Natural killer cell (primary cell): Measurements from ENCODE around the gene STAC2. TPM values are rescaled to one million over a fixed set of nuclear protein-coding genes. Genes with fewer than 3 reads are reported as not detected.
A peak's percentile ranks its signal among the peaks of the same experiment; 100 is the strongest.

Experiments used
- ATAC-seq, 3 donors: fragments of 150-1000 bp in 2 of 3; fragments of 200-7000 bp in 1 of 3; cut with Tn5 transposase; 1 replicate in 1 of 3; 2 replicates in 2 of 3; pipeline ENCODE4 v1.10.0; 2021; ENCODE audit warnings: mild to moderate bottlenecking in 2 of 3, moderate library complexity in 2 of 3
- DNase-seq, 2 donors: peaks; one replicate each; pipeline versions ENCODE4 v3.0.0 to v3.0.0-alpha.2; 2013 to 2021; ENCODE audit warnings: mixed read lengths in 1 of 2
- H3K27ac ChIP-seq: one replicate; pipeline ENCODE4 v1.5.1; 2013; ENCODE audit warnings: mild to moderate bottlenecking, low read length
- H3K27me3 ChIP-seq: one replicate; pipeline ENCODE4 v1.6.1; 2013; ENCODE audit warnings: low read length; ENCODE audit not compliant: control insufficient read depth, insufficient read depth
- H3K36me3 ChIP-seq: one replicate; pipeline ENCODE4 v1.6.1; 2013; ENCODE audit warnings: low read length; ENCODE audit not compliant: control insufficient read depth, insufficient read depth
- H3K4me1 ChIP-seq: one replicate; pipeline ENCODE4 v1.6.1; 2013; ENCODE audit warnings: low read length; ENCODE audit not compliant: control insufficient read depth, insufficient read depth
- H3K4me3 ChIP-seq: one replicate; pipeline ENCODE4 v1.5.1; 2013; ENCODE audit warnings: low read length
- H3K9me3 ChIP-seq: one replicate; pipeline ENCODE4 v1.6.1; 2013; ENCODE audit warnings: low read length; ENCODE audit not compliant: control insufficient read depth, insufficient read depth
- H3K27ac Mint-ChIP-seq, 2 donors: one replicate each; pipeline ENCODE4 v1.8.0; 2022; ENCODE audit warnings: mild to moderate bottlenecking in 2 of 2, mixed read lengths in 2 of 2, moderate library complexity in 1 of 2
- H3K27me3 Mint-ChIP-seq, 2 donors: one replicate each; pipeline ENCODE4 v1.8.0; 2022; ENCODE audit warnings: low read depth in 2 of 2, mixed read lengths in 2 of 2
- H3K36me3 Mint-ChIP-seq: one replicate; pipeline ENCODE4 v1.8.0; 2022; ENCODE audit warnings: mixed read lengths
- H3K4me1 Mint-ChIP-seq, 2 donors: one replicate each; pipeline ENCODE4 v1.8.0; 2022; ENCODE audit warnings: mixed read lengths in 2 of 2
- H3K4me3 Mint-ChIP-seq: one replicate; pipeline ENCODE4 v1.8.0; 2022; ENCODE audit warnings: mild to moderate bottlenecking, moderate library complexity, mixed read lengths
- H3K9me3 Mint-ChIP-seq, 2 donors: one replicate each; pipeline ENCODE4 v1.8.0; 2022; ENCODE audit warnings: mixed read lengths in 2 of 2
- WGBS: methylation state at CpG from one replicate; pipeline ENCODE4 v1.1.7; 2013; ENCODE audit warnings: missing lambda C conversion rate; ENCODE audit not compliant: insufficient coverage; 5-methylcytosine and 5-hydroxymethylcytosine counted together
- intact Hi-C: fragments of 100-400 bp; cut with micrococcal nuclease; formaldehyde crosslinking; loops from one replicate; pipeline ENCODE4 v1.14.2; 2022
- total RNA-seq, 4 donors: library from RNA; stranded (reverse); fragments of 120-200 nt in 1 of 4; gene quantifications; one replicate each; pipeline versions ENCODE4 v1.2.3 to v1.2.4, GENCODE V29; 2013 to 2022
- TF ChIP-seq, protein P1 (sequence below): fragments of 200-600 bp; IDR thresholded peaks from one replicate; pipeline ENCODE4 v1.8.0; 2022; ENCODE audit warnings: antibody characterized with exemption

Gene STAC2
- total RNA-seq, 3 donors from 2014 or later (not counting 1 experiment from before 2014, with no cell fraction given): not detected

DNA sequence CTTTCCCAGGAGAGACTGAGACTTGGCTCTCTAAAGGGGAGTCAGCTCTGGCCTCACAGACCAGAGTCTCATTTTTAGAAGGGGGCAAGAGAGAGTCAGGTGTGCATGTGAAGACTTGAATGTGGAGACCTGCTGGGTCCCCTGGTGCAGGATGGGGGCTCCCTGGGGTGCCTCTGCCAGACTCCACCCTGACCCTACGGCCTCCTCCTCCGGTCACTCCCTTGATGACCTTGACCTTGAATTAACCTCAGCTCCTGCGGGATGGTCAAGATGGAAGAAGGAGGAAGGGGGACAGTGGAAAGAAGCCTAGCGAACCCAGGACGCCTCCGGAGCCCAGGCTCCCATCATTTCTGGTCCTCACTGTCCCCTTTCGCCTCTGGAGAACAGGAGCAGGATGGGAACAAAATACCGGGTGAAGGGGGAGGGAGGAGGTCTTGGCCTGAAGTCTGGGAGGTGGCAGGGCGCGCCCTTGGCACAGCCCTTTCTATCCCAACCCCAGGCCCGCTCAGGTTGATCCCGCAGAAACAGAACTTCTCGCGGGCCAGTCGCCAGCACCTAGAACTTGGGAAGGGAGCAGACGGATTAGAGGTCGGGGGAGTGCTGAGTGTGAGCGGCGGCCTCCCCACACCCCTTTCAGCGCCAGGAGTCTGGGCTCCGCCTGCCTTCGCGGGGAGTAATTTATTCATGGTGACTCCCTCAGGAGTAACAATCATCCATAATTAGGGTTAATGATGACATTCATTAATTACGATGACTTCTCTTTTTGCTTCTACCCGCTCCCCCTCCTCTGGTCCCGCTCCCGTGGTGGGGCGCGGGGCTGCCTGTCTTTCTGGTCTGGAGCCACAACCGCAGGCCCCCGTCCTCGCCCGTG is 1.6 kb downstream of the STAC2 start:
- no peaks in the 10 kb centered on the region for H3K9me3 ChIP-seq
- peaks cover 11% of the 10 kb centered on the region for H3K4me1 ChIP-seq
- no peak overlapping the region for H3K27ac ChIP-seq
- DNase-seq (no peak), ATAC-seq (no peak)
- Mint-ChIP-seq H3K4me1 (peaks cover 6 to 15% of the 10 kb centered on the region in 2 donors), H3K27ac (no peak overlapping the region), H3K9me3 (no peaks in the 10 kb centered on the region), H3K36me3 (no peaks in the 10 kb centered on the region), H3K27me3 (peaks cover 23 to 45% of the 10 kb centered on the region in 2 donors), H3K4me3 (peak overlapping the region; percentile 71)
- TF ChIP-seq, protein P1, sequence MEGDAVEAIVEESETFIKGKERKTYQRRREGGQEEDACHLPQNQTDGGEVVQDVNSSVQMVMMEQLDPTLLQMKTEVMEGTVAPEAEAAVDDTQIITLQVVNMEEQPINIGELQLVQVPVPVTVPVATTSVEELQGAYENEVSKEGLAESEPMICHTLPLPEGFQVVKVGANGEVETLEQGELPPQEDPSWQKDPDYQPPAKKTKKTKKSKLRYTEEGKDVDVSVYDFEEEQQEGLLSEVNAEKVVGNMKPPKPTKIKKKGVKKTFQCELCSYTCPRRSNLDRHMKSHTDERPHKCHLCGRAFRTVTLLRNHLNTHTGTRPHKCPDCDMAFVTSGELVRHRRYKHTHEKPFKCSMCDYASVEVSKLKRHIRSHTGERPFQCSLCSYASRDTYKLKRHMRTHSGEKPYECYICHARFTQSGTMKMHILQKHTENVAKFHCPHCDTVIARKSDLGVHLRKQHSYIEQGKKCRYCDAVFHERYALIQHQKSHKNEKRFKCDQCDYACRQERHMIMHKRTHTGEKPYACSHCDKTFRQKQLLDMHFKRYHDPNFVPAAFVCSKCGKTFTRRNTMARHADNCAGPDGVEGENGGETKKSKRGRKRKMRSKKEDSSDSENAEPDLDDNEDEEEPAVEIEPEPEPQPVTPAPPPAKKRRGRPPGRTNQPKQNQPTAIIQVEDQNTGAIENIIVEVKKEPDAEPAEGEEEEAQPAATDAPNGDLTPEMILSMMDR: no peak
- H3K36me3 ChIP-seq: no peaks in the 10 kb centered on the region
- H3K27me3 ChIP-seq: peaks cover 28% of the 10 kb centered on the region
- intact Hi-C loops: no loop called here
- WGBS: 45% methylated on average over 31 of the region's 33 CpGs
- H3K4me3 ChIP-seq: no peak overlapping the region

DNA sequence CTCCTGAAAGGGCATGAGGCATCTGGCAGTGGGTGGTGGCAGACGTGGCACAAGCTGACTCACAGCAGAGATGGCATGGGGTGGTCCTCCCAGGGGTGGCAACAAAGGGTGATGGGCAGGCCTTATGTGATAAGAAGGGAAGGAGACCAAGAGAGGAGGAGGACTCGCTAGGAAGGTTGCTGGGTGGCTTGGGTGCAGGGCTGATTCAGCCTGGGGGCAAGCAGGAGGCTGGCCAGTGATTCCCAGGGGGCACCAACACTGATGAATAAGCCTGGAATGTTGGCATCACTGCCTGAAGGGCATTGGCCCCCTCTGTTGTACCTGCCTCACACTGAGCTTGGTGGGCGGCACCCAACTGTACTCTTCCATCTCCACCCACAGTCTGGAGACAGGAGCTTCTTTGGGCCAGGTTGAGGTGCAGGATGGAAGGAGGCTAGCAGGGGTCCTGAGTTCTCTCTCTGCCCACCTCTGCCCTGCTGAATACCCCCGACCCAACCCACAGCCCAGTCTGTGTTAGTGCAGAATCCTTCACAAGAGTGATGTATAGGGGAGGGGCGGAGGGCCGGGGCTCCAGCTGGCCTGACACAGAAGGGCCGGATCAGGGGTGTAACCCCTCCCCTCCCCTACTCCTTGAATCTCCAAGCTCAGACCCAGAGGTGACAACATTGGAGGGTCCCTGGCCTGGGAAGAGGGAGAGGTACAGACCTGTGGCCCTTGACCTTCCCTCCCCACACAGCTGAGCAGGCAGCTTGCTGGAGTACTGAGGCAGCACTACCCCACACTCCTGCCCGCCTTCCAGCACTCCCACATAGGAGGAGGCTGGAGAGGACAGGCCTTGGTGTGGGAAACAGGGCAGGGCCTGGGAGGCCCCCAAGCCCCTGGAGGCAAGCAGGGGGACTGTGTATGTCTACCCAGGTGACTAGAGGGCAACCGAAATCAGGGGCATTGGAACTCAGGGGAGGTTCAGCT is 2.6 kb downstream of the STAC2 start:
- ATAC-seq (no peak), DNase-seq (no peak)
- H3K4me3 ChIP-seq: no peak overlapping the region
- H3K9me3 Mint-ChIP-seq: no peaks in the 10 kb centered on the region
- no peak overlapping the region for H3K27ac ChIP-seq
- WGBS: 80% methylated on average over 4 of the region's 9 CpGs
- peaks cover 11% of the 10 kb centered on the region for H3K4me1 ChIP-seq
- TF ChIP-seq, protein P1: no peak
- H3K9me3 ChIP-seq: no peaks in the 10 kb centered on the region
- peaks cover 28% of the 10 kb centered on the region for H3K27me3 ChIP-seq
- H3K36me3 ChIP-seq: no peaks in the 10 kb centered on the region
- peaks cover 6 to 16% of the 10 kb centered on the region in 2 donors for H3K4me1 Mint-ChIP-seq
- intact Hi-C loops: no loop called here
- H3K36me3 Mint-ChIP-seq: no peaks in the 10 kb centered on the region
- H3K27ac Mint-ChIP-seq: no peak overlapping the region
- peaks cover 25 to 44% of the 10 kb centered on the region in 2 donors for H3K27me3 Mint-ChIP-seq
- peak overlapping the region; percentile 40 for H3K4me3 Mint-ChIP-seq

DNA sequence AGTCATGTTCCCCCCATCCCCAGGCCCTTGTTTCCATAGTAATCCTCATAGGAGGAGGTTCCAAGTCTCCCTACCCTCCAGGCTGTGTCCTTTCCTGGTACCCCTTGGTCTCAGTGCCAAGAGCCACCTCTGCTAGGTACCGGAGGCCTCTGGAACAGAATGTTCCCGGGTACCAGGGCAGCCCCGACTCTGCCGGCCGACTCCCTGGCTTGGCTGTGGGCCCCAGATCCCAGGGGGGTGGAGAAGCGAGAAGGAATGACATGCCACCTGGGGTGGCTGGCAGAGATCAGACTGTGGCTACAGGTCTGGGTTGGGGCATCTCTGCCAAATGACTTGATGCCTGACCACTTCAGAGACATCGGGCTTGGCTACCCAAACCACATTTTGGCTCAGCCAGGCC is 3.6 kb downstream of the STAC2 start:
- Mint-ChIP-seq H3K27ac (no peak overlapping the region), H3K4me1 (peaks cover 6 to 20% of the 10 kb centered on the region in 2 donors), H3K9me3 (no peaks in the 10 kb centered on the region), H3K27me3 (peaks cover 27 to 38% of the 10 kb centered on the region in 2 donors), H3K4me3 (no peak overlapping the region), H3K36me3 (no peaks in the 10 kb centered on the region)
- Histone ChIP-seq H3K27ac (no peak overlapping the region), H3K27me3 (peaks cover 19% of the 10 kb centered on the region), H3K36me3 (no peaks in the 10 kb centered on the region), H3K4me1 (peaks cover 11% of the 10 kb centered on the region), H3K4me3 (no peak overlapping the region), H3K9me3 (no peaks in the 10 kb centered on the region)
- TF ChIP-seq, protein P1: no peak
- ATAC-seq (no peak), DNase-seq (no peak)
- intact Hi-C loops: no loop called here
- WGBS: 90% methylated on average over 7 of the region's 7 CpGs
